IMR-90 (cell line): ENCODE results near the gene FKBP7. TPM values are rescaled to one million over a fixed set of nuclear protein-coding genes. Genes with fewer than 3 reads are reported as not detected.

Source experiments
- ATAC-seq: fragments of 200-7000 bp; cut with Tn5 transposase; 2 replicates; pipeline ENCODE4 v1.9.1; 2020; ENCODE audit warnings: low read depth, mild to moderate bottlenecking, moderate library complexity
- BruUV-seq: library from RNA; stranded (reverse); fragments of 400-500 nt; replicated peaks from 2 replicates; lab custom pipeline; 2021; lab: Mats Ljungman, UMichigan
- CTCF ChIA-PET: fragments of 300-600 bp; formaldehyde crosslinking; extraction: SDS; loops from one replicate; lab custom pipeline; 2021; ENCODE audit warnings: antibody characterized with exemption; lab: Yijun Ruan, JAX
- POLR2A ChIA-PET: fragments of 300-600 bp; sonication (Branson Sonifier 250); formaldehyde crosslinking; loops from one replicate; lab custom pipeline; 2022; ENCODE audit warnings: antibody characterized with exemption; ENCODE audit not compliant: unreplicated experiment; lab: Charles Lee
- DNase-seq: peaks from one replicate; pipeline ENCODE4 v3.0.0; 2013
- H2AFZ ChIP-seq: replicated peaks from 2 replicates; pipeline ENCODE3; 2013; ENCODE audit warnings: low read length, mild to moderate bottlenecking; ENCODE audit not compliant: poor library complexity
- H2AK5ac ChIP-seq: 2 replicates; pipeline ENCODE4 v1.6.1; 2013; ENCODE audit warnings: low read depth, low read length, inconsistent platforms
- H2AK9ac ChIP-seq: replicated peaks from 2 replicates; pipeline ENCODE3; 2013; ENCODE audit warnings: mild to moderate bottlenecking, low read depth, low read length, moderate library complexity; ENCODE audit not compliant: poor library complexity
- H2BK120ac ChIP-seq: 2 replicates; pipeline ENCODE4 v1.6.1; 2013; ENCODE audit warnings: low read depth, low read length, inconsistent platforms
- H2BK15ac ChIP-seq: 3 replicates; pipeline ENCODE4 v1.6.1; 2013; ENCODE audit warnings: low read depth, low read length, inconsistent platforms
- H2BK20ac ChIP-seq: 2 replicates; pipeline ENCODE4 v1.6.1; 2013; ENCODE audit warnings: low read depth, mild to moderate bottlenecking, inconsistent platforms, low read length, moderate library complexity
- H2BK5ac ChIP-seq: 2 replicates; pipeline ENCODE4 v1.6.1; 2013; ENCODE audit warnings: mild to moderate bottlenecking, low read depth, low read length, inconsistent platforms; ENCODE audit not compliant: poor library complexity, severe bottlenecking
- H3K14ac ChIP-seq: replicated peaks from 2 replicates; pipeline ENCODE4 v1.6.1; 2013; ENCODE audit warnings: low read depth, low read length, inconsistent platforms
- H3K18ac ChIP-seq: 2 replicates; pipeline ENCODE4 v1.6.1; 2013; ENCODE audit warnings: low read depth, low read length, control low read depth
- H3K23ac ChIP-seq: 2 replicates; pipeline ENCODE4 v1.6.1; 2013; ENCODE audit warnings: low read depth, low read length, inconsistent platforms
- H3K27ac ChIP-seq: 2 replicates; pipeline ENCODE4 v1.5.1; 2013; ENCODE audit warnings: mild to moderate bottlenecking, control low read depth, low read length; ENCODE audit not compliant: insufficient read depth
- H3K27me3 ChIP-seq: 2 replicates; pipeline ENCODE4 v1.6.1; 2013; ENCODE audit warnings: low read length; ENCODE audit not compliant: control insufficient read depth, insufficient read depth
- H3K36me3 ChIP-seq: 2 replicates; pipeline ENCODE4 v1.6.1; 2013; ENCODE audit warnings: low read length, mixed read lengths; ENCODE audit not compliant: control insufficient read depth, insufficient read depth
- H3K4ac ChIP-seq: 2 replicates; pipeline ENCODE4 v1.6.1; 2013; ENCODE audit warnings: low read depth, low read length, inconsistent platforms
- H3K4me1 ChIP-seq: 2 replicates; pipeline ENCODE4 v1.6.1; 2013; ENCODE audit warnings: low read length, mixed read lengths; ENCODE audit not compliant: control insufficient read depth, insufficient read depth
- H3K4me2 ChIP-seq: 2 replicates; pipeline ENCODE4 v1.6.1; 2013; ENCODE audit warnings: low read depth, mild to moderate bottlenecking, control low read depth, low read length, moderate library complexity
- H3K4me3 ChIP-seq: 2 replicates; pipeline ENCODE4 v1.5.1; 2013; ENCODE audit warnings: low read depth, mild to moderate bottlenecking, control low read depth, low read length, moderate library complexity; ENCODE audit not compliant: insufficient read depth
- H3K56ac ChIP-seq: 2 replicates; pipeline ENCODE4 v1.6.1; 2013; ENCODE audit warnings: low read length, inconsistent platforms; ENCODE audit not compliant: insufficient read depth; ENCODE audit errors: extremely low read depth
- H3K79me1 ChIP-seq, 2 experiments: 2 replicates each; pipeline ENCODE4 v1.6.1; 2013; ENCODE audit warnings: low read length in 2 of 2, inconsistent platforms in 1 of 2, low read depth in 1 of 2
- H3K9ac ChIP-seq: 2 replicates; pipeline ENCODE4 v1.6.1; 2013; ENCODE audit warnings: low read depth, low read length, control low read depth
- H3K9me1 ChIP-seq: 2 replicates; pipeline ENCODE4 v1.6.1; 2013; ENCODE audit warnings: low read length, inconsistent platforms; ENCODE audit not compliant: insufficient read depth
- H3K9me3 ChIP-seq: 2 replicates; pipeline ENCODE4 v1.6.1; 2013; ENCODE audit warnings: low read length; ENCODE audit not compliant: control insufficient read depth, insufficient read depth
- H4K20me1 ChIP-seq: 2 replicates; pipeline ENCODE4 v1.6.1; 2013; ENCODE audit warnings: low read length, inconsistent platforms; ENCODE audit not compliant: insufficient read depth
- H4K5ac ChIP-seq: 2 replicates; pipeline ENCODE4 v1.6.1; 2013; ENCODE audit warnings: mild to moderate bottlenecking, low read depth, low read length, control low read depth
- H4K8ac ChIP-seq, 2 experiments: 2 replicates each; pipeline ENCODE4 v1.6.1; 2013; ENCODE audit warnings: low read depth in 2 of 2, low read length in 2 of 2, control low read depth in 1 of 2, inconsistent platforms in 1 of 2
- H4K91ac ChIP-seq: 2 replicates; pipeline ENCODE4 v1.6.1; 2013; ENCODE audit warnings: low read depth, low read length, inconsistent platforms; ENCODE audit not compliant: insufficient read depth
- BHLHE40 ChIP-seq: fragments of 150-350 bp; IDR thresholded peaks from 2 replicates; pipeline ENCODE4 v1.6.1; 2016; ENCODE audit warnings: mild to moderate bottlenecking, low read depth, low read length
- CEBPB ChIP-seq: IDR thresholded peaks from 2 replicates; pipeline ENCODE4 v1.6.1; 2012; ENCODE audit warnings: low read depth, low read length, improper control_type of control experiment
- CHD1 ChIP-seq: IDR thresholded peaks from 2 replicates; pipeline ENCODE4 v1.6.1; 2012; ENCODE audit warnings: low read depth, low read length, improper control_type of control experiment
- RCOR1 ChIP-seq: IDR thresholded peaks from 2 replicates; pipeline ENCODE4 v1.6.1; 2012; ENCODE audit warnings: mild to moderate bottlenecking, low read length, improper control_type of control experiment; ENCODE audit not compliant: insufficient replicate concordance
- SMC3 ChIP-seq: fragments of 150-350 bp; IDR thresholded peaks from 2 replicates; pipeline ENCODE4 v1.6.1; 2016; ENCODE audit warnings: low read depth, mild to moderate bottlenecking, antibody characterized with exemption, low read length, moderate library complexity
- WGBS, 2 experiments: methylation state at CpG; one replicate each; pipeline versions ENCODE4 v1.1.5 to v1.1.7; 2013; ENCODE audit warnings: missing lambda C conversion rate in 2 of 2; ENCODE audit not compliant: insufficient read length in 1 of 2; ENCODE audit errors: extremely low coverage in 2 of 2; 5-methylcytosine and 5-hydroxymethylcytosine counted together
- dilution Hi-C: fragments of 300-500 bp; cut with HindIII; formaldehyde crosslinking; loops from one replicate; pipeline ENCODE4 v1.14.3; 2018; ENCODE audit warnings: low sequenced_read_pairs; ENCODE audit not compliant: unreplicated experiment
- in situ Hi-C: fragments of 300-500 bp; cut with MboI; formaldehyde crosslinking; loops from 3 replicates; pipeline ENCODE4 v1.14.3; 2019; ENCODE audit warnings: low sequenced_read_pairs, inconsistent platforms, mixed read lengths
- intact Hi-C: fragments of 100-400 bp; cut with micrococcal nuclease; formaldehyde crosslinking; loops from 2 replicates; pipeline ENCODE4 v1.10.0; 2022
- polyA plus RNA-seq, 3 experiments: library from polyadenylated mRNA; depleted of rRNA; stranded (reverse); fragments of >200 nt; gene quantifications; 2 replicates each; pipeline ENCODE4 v1.2.3, GENCODE V29; 2012; ENCODE audit warnings: low replicate concordance in 1 of 3
- total RNA-seq: library from RNA; depleted of rRNA; stranded (reverse); fragments of >200 nt; gene quantifications from 2 replicates; pipeline ENCODE4 v1.2.3, GENCODE V29; 2012

Gene FKBP7
- total and polyA plus RNA-seq, 2 of the 4 experiments (the other 2 are of a cell fraction) = 32.6 to 51.0 TPM

DNA sequence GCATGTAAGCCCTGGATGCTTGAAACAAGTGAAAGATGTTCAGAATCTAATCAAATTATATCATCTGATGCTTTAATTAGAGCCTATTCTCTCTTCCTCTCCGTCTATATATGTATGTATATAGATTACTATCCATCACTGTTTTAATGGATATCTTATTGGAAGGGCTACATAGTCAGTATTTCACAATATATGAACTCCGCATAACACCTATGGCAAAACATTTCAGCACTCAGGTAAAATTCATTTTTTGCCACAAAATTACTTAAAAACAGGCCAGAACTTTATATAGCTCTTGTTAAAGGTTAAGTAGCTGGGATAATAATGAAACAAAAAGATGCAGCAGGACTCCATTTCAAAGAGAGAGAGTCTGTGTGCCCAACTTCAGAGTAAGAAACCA, 26.1 kb downstream of the FKBP7 start:
- ChIA-PET POLR2A (no interaction called here), CTCF (interaction anchor here (0.7 to 1.1 kb wide), 2 partner anchors 19 to 397 kb away, joined by 3 to 5 read pairs; no protein-coding TSS in a partner anchor)
- H4K5ac ChIP-seq = no peak overlapping the region
- DNase-seq (no peak), ATAC-seq (no peak)
- H2BK15ac ChIP-seq = no peak overlapping the region
- peaks cover 7% of the 10 kb centered on the region; the same call in 1 of the 2 replicates for H3K36me3 ChIP-seq
- H4K20me1 ChIP-seq = peaks cover 9% of the 10 kb centered on the region; the same call in 1 of the 2 replicates
- no peak overlapping the region for H4K91ac ChIP-seq
- H2AK9ac ChIP-seq = no peak overlapping the region
- no peak overlapping the region for H3K18ac ChIP-seq
- no peak overlapping the region for H2BK120ac ChIP-seq
- intact Hi-C loops = no loop called here
- no peak overlapping the region for H2AFZ ChIP-seq
- no peak overlapping the region for H2AK5ac ChIP-seq
- no peak overlapping the region for H3K4me3 ChIP-seq
- H3K27me3 ChIP-seq = no peaks in the 10 kb centered on the region
- BruUV-seq = no TSS peak
- H3K4ac ChIP-seq = no peak overlapping the region
- H3K9me1 ChIP-seq = 0 out of 2 replicates have a peak, but pooled peaks cover 2% of the 10 kb centered on the region
- H3K9ac ChIP-seq = no peak overlapping the region
- H3K4me1 ChIP-seq = peaks cover 6% of the 10 kb centered on the region
- dilution Hi-C loops = no loop called here
- H3K27ac ChIP-seq = no peak overlapping the region
- H3K14ac ChIP-seq = no peak overlapping the region
- peaks cover 21 to 28% of the 10 kb centered on the region in 2 experiments for H3K79me1 ChIP-seq
- no peak overlapping the region for H2BK20ac ChIP-seq
- H3K4me2 ChIP-seq = no peak overlapping the region
- H3K9me3 ChIP-seq = no peaks in the 10 kb centered on the region
- no peak overlapping the region; a peak in 1 of 4 replicates for H4K8ac ChIP-seq
- no peak overlapping the region for H3K23ac ChIP-seq
- TF ChIP-seq CHD1 = no peak
- TF ChIP-seq CEBPB = peak; percentile 53; the same call in 1 of the 2 replicates
- no peak for TF ChIP-seq SMC3
- no peak for TF ChIP-seq RCOR1
- TF ChIP-seq BHLHE40 = no peak
- in situ Hi-C loops = no loop called here
- no peak overlapping the region for H3K56ac ChIP-seq
- H2BK5ac ChIP-seq = no peak overlapping the region
- WGBS, 2 experiments = no CpG with 5 or more reads among the region's 2 CpGs
